Subcutaneous abdominal adipose tissue (tissue), 5 donors: ENCODE measurements around the gene RGS13.

Experiments
- H3K27ac ChIP-seq: one replicate; pipeline ENCODE4 v1.7.0; 2013; ENCODE audit warnings: low read depth, mild to moderate bottlenecking, inconsistent platforms, low read length, moderate library complexity
- H3K27me3 ChIP-seq, 5 donors: one replicate each; pipeline ENCODE4 v1.7.0; 2013; ENCODE audit warnings: low read length in 5 of 5, inconsistent platforms in 1 of 5; ENCODE audit not compliant: control insufficient read depth in 5 of 5, insufficient read depth in 4 of 5
- H3K36me3 ChIP-seq, 5 donors: one replicate each; pipeline ENCODE4 v1.7.0; 2013; ENCODE audit warnings: low read length in 5 of 5; ENCODE audit not compliant: control insufficient read depth in 5 of 5, insufficient read depth in 5 of 5
- H3K4me1 ChIP-seq, 5 donors: one replicate each; pipeline ENCODE4 v1.7.0; 2013; ENCODE audit warnings: low read length in 5 of 5, mild to moderate bottlenecking in 3 of 5, moderate library complexity in 1 of 5; ENCODE audit not compliant: control insufficient read depth in 5 of 5, insufficient read depth in 5 of 5
- H3K4me3 ChIP-seq, 5 donors: one replicate each; pipeline ENCODE4 v1.7.0; 2013; ENCODE audit warnings: low read length in 5 of 5, low read depth in 1 of 5
- H3K9ac ChIP-seq, 5 donors: one replicate each; pipeline ENCODE4 v1.7.0; 2013; ENCODE audit warnings: low read length in 5 of 5, mild to moderate bottlenecking in 4 of 5, moderate library complexity in 3 of 5
- H3K9me3 ChIP-seq, 5 donors: one replicate each; pipeline ENCODE4 v1.7.0; 2013; ENCODE audit warnings: low read length in 5 of 5; ENCODE audit not compliant: control insufficient read depth in 5 of 5
- donor health status: healthy.
- donor health status: healthy.
- donor health status: healthy.
- donor health status: healthy.
- donor health status: healthy.

RGS13 gene

DNA sequence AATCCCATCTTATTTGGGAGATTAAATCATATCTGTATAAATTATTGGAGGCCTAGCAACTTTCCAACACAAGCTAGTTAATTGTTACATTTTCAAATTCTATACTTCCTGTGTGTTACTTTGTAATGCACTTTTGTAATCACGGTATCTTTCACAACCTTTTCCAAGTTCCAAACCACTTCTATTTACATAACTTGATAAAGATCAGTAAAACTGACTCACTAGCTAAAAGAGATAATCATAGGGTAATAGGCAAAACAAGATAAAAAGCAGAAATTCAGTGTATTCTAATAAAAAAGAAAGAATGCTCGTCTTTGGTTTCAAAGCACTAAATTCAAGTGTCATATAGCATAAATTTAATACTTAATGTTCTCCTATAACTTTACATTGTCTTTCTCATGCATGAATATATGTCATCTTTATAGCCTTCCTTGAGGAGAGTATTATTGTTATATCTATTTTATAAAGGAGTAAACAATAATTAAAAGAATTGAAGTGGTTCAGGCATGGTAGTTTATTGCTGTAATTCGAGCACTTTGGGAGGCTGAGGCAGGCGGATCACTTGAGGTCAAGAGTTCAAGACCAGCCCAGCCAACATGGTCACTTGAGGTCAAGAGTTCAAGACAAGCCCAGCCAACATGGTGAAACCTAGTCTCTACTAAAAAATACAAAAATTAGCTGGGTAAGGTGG, 66.4 kb downstream of the RGS13 start:
- Histone ChIP-seq H3K9me3 (no peaks in the 10 kb centered on the region), H3K4me3 (no peak overlapping the region), H3K27ac (no peak overlapping the region)

GRCh38 chr1:192703283-192704206, 67.6 kb downstream of the RGS13 start:
- H3K4me3 ChIP-seq, result no peak overlapping the region
- no peaks in the 10 kb centered on the region for H3K27me3 ChIP-seq
- H3K9me3 ChIP-seq, result no peaks in the 10 kb centered on the region
- no peak overlapping the region for H3K9ac ChIP-seq
- no peaks in the 10 kb centered on the region for H3K36me3 ChIP-seq
- no peak overlapping the region for H3K27ac ChIP-seq
- H3K4me1 ChIP-seq, result no peaks in the 10 kb centered on the region

More for the DNA sequence above, 66.4 kb downstream of the RGS13 start:
- Histone ChIP-seq H3K4me1 (no peaks in the 10 kb centered on the region), H3K27me3 (no peaks in the 10 kb centered on the region), H3K9ac (no peak overlapping the region), H3K36me3 (no peaks in the 10 kb centered on the region)

DNA sequence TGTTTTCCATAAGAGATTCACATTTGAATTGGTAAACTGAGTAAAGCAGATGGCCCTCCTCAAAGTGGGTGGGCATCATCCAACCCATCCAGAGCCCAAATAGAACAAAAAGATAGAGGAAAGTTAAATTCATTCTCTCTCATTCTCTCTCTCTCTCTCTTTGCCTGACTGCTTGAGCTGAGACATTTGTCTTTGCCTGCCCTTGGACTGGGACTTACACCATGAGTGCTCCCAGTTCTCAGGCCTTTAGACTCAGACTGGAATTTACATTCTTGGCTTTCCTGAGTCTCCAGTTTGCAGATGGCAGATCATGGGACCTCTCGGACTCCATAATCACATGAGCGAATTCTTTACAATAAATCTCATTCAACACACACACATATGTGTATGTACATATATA, 69.6 kb downstream of the RGS13 start:
- Histone ChIP-seq H3K27me3 (no peaks in the 10 kb centered on the region), H3K27ac (no peak overlapping the region), H3K9me3 (no peaks in the 10 kb centered on the region), H3K4me3 (no peak overlapping the region), H3K4me1 (peaks cover 0 to 2% (median 0%) of the 10 kb centered on the region in 5 donors), H3K9ac (no peak overlapping the region), H3K36me3 (no peaks in the 10 kb centered on the region)

- Histone ChIP-seq H3K9ac (no peak overlapping the region), H3K9me3 (no peaks in the 10 kb centered on the region), H3K4me1 (peaks cover 0 to 2% (median 0%) of the 10 kb centered on the region in 5 donors), H3K27me3 (no peaks in the 10 kb centered on the region), H3K4me3 (no peak overlapping the region), H3K27ac (no peak overlapping the region), H3K36me3 (no peaks in the 10 kb centered on the region)
These were observed 71.0 kb downstream of the RGS13 start for GRCh38 chr1:192706936-192707335.

DNA sequence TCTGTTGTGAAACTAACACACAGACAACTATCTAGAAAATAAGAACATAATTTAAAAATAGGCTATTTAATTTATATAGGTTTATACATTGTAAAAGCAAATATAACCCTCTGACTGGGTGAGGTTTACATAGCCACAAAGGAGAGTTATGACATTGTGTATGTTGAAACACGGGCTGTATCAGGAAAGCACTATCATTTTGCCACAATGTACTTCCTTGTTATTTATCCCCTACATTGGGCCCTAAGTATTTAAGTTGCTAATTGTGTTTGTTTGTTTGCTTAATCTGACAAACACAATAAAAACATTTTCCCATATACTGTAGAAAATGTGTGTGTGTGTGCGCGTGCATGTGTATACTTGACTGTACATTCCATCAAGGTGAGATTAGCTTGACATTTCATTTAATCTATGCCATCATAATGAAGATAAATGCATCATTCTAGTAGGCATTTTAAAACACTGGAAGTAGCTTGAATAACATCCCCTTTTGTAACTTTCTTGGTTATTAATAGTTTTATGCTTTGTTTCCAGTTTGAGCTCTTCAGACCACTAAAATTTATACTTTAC, 72.1 kb downstream of the RGS13 start:
- Histone ChIP-seq H3K4me1 (peaks cover 0 to 2% (median 0%) of the 10 kb centered on the region in 5 donors), H3K27ac (no peak overlapping the region), H3K9me3 (no peaks in the 10 kb centered on the region), H3K9ac (no peak overlapping the region), H3K27me3 (no peaks in the 10 kb centered on the region), H3K4me3 (no peak overlapping the region), H3K36me3 (no peaks in the 10 kb centered on the region)

GRCh38 chr1:192709544-192709943, 73.6 kb downstream of the RGS13 start:
- peaks cover 0 to 2% (median 0%) of the 10 kb centered on the region in 5 donors for H3K4me1 ChIP-seq
- no peaks in the 10 kb centered on the region for H3K36me3 ChIP-seq
- no peaks in the 10 kb centered on the region for H3K27me3 ChIP-seq
- H3K4me3 ChIP-seq, result no peak overlapping the region
- H3K27ac ChIP-seq, result no peak overlapping the region
- no peaks in the 10 kb centered on the region for H3K9me3 ChIP-seq
- H3K9ac ChIP-seq, result no peak overlapping the region
